Measurements from ENCODE around the gene LRRC8C. TPM values are rescaled to one million over a fixed set of nuclear protein-coding genes. Genes with fewer than 3 reads are reported as not detected.
A peak's percentile ranks its signal among the peaks of the same experiment; 100 is the strongest.

Gene LRRC8C
- total and polyA plus RNA-seq, 10 of the 15 experiments (the other 5 are each of a cell fraction or from before 2014, with no cell fraction given), result 2.3 to 16.3 (median 10.8) TPM

DNA sequence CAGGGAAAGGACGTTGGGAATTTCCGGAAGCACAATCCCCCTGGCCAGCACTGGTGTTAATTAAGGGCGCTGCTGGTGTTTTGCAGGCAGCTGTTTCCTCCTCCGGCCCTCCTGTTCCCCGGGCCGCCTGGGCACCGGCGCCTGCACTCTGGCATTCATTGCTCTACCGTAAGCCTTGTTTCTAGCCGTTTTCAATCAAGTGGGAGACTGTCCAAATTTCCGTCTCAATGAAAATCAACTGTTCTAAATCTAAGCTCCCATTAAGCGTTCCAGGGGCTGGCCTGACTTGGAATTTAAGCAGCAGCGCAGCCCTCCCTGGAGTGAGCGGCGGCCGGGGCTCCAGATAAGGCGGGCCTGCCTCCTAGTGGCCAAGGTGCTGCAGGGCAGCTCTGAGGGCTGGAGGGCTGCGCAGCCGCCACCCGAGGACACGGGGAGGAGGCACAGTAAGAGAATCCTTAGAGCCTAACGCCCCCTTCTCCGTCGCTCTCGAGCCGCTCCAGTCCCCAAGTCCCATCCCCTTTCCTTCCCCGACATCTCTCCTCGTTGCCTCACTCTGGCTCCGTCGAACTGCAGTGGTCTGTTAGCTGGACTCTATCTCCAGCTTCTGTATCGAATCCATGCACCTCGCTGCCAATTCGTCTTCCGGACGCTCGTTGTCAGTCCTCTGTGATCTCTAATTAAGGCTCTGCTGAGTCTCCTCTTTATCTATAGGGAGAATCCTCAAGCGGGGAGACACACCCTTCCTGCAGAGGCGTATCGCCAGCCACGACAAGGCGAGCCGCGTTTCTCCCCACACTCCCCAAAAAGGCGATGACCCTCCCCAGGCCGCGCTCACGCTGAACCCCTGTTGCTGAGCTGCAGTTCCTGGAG, 130.1 kb downstream of the LRRC8C start (continued):
- no peak for TF ChIP-seq FOXK2 (IDR thresholded peaks at IDR 0.05)
- no peak for TF ChIP-seq EZH2 (IDR thresholded peaks at IDR 0.05; ENCODE audit: borderline replicate concordance, control insufficient read depth, low read depth, low read length)
- TF ChIP-seq CBX3 (IDR thresholded peaks at IDR 0.05; ENCODE audit: borderline replicate concordance, low read depth), result no peak
- no peak for TF ChIP-seq ETV6 (conservative IDR thresholded peaks at IDR 0.05 in 1 of 2, IDR thresholded peaks at IDR 0.05 in 1 of 2; ENCODE audit: borderline replicate concordance in 1 of 2, low read depth in 1 of 2)
- TF ChIP-seq RBBP5 (conservative IDR thresholded peaks at IDR 0.05), result no peak
- TF ChIP-seq, protein P1, sequence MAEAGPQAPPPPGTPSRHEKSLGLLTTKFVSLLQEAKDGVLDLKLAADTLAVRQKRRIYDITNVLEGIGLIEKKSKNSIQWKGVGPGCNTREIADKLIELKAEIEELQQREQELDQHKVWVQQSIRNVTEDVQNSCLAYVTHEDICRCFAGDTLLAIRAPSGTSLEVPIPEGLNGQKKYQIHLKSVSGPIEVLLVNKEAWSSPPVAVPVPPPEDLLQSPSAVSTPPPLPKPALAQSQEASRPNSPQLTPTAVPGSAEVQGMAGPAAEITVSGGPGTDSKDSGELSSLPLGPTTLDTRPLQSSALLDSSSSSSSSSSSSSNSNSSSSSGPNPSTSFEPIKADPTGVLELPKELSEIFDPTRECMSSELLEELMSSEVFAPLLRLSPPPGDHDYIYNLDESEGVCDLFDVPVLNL (IDR thresholded peaks at IDR 0.05; ENCODE audit: low read depth, low read length), result no peak
- TF ChIP-seq, protein P2, sequence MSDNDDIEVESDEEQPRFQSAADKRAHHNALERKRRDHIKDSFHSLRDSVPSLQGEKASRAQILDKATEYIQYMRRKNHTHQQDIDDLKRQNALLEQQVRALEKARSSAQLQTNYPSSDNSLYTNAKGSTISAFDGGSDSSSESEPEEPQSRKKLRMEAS (IDR thresholded peaks at IDR 0.05; ENCODE audit: low read depth, low read length), result no peak
- TF ChIP-seq SMAD1 (IDR thresholded peaks at IDR 0.05; ENCODE audit: low read depth, partially characterized antibody), result no peak
- no peak for TF ChIP-seq TCF3 (IDR thresholded peaks at IDR 0.05; ENCODE audit: borderline replicate concordance, insufficient read depth, low read depth, low read length)
- TF ChIP-seq, protein P3, sequence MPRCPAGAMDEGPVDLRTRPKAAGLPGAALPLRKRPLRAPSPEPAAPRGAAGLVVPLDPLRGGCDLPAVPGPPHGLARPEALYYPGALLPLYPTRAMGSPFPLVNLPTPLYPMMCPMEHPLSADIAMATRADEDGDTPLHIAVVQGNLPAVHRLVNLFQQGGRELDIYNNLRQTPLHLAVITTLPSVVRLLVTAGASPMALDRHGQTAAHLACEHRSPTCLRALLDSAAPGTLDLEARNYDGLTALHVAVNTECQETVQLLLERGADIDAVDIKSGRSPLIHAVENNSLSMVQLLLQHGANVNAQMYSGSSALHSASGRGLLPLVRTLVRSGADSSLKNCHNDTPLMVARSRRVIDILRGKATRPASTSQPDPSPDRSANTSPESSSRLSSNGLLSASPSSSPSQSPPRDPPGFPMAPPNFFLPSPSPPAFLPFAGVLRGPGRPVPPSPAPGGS (IDR thresholded peaks at IDR 0.05; ENCODE audit: borderline replicate concordance, insufficient read depth, low read depth, low read length, poor library complexity, severe bottlenecking), result no peak
- peak; percentile 9 for TF ChIP-seq SP1 (IDR thresholded peaks at IDR 0.05; ENCODE audit: low read depth, low read length)
- TF ChIP-seq NBN (IDR thresholded peaks at IDR 0.05), result peak; percentile 79
- 0 out of 2 replicates have a peak, but pooled peaks have one; percentile 11 for TF ChIP-seq BACH1 (IDR thresholded peaks at IDR 0.05; ENCODE audit: borderline replicate concordance)
- TF ChIP-seq, protein P4, sequence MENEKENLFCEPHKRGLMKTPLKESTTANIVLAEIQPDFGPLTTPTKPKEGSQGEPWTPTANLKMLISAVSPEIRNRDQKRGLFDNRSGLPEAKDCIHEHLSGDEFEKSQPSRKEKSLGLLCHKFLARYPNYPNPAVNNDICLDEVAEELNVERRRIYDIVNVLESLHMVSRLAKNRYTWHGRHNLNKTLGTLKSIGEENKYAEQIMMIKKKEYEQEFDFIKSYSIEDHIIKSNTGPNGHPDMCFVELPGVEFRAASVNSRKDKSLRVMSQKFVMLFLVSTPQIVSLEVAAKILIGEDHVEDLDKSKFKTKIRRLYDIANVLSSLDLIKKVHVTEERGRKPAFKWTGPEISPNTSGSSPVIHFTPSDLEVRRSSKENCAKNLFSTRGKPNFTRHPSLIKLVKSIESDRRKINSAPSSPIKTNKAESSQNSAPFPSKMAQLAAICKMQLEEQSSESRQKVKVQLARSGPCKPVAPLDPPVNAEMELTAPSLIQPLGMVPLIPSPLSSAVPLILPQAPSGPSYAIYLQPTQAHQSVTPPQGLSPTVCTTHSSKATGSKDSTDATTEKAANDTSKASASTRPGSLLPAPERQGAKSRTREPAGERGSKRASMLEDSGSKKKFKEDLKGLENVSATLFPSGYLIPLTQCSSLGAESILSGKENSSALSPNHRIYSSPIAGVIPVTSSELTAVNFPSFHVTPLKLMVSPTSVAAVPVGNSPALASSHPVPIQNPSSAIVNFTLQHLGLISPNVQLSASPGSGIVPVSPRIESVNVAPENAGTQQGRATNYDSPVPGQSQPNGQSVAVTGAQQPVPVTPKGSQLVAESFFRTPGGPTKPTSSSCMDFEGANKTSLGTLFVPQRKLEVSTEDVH (IDR thresholded peaks at IDR 0.05; ENCODE audit: low read depth, partially characterized antibody), result no peak
- no peak for TF ChIP-seq BMI1 (IDR thresholded peaks at IDR 0.05; ENCODE audit: borderline replicate concordance)
- no peak for TF ChIP-seq PAX8 (IDR thresholded peaks at IDR 0.05)
- no peak for TF ChIP-seq TARDBP (IDR thresholded peaks at IDR 0.05; ENCODE audit: borderline replicate concordance)
- TF ChIP-seq NFYA (IDR thresholded peaks at IDR 0.05; ENCODE audit: borderline replicate concordance, low read depth, low read length), result no peak
- no peak for TF ChIP-seq ZNF384 (IDR thresholded peaks at IDR 0.05; ENCODE audit: borderline replicate concordance, low read depth, low read length)
- TF ChIP-seq, protein P5, sequence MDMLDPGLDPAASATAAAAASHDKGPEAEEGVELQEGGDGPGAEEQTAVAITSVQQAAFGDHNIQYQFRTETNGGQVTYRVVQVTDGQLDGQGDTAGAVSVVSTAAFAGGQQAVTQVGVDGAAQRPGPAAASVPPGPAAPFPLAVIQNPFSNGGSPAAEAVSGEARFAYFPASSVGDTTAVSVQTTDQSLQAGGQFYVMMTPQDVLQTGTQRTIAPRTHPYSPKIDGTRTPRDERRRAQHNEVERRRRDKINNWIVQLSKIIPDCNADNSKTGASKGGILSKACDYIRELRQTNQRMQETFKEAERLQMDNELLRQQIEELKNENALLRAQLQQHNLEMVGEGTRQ (IDR thresholded peaks at IDR 0.05; ENCODE audit: borderline replicate concordance, low read depth, low read length), result no peak
- TF ChIP-seq SRF (IDR thresholded peaks at IDR 0.05; ENCODE audit: low read depth in 2 of 2, low read length in 2 of 2), result no peak
- no peak for TF ChIP-seq MEF2B (IDR thresholded peaks at IDR 0.05; ENCODE audit: partially characterized antibody, poor library complexity, severe bottlenecking)
